ENCODE results near the gene TRPM3.

- TF ChIP-seq CTCF (IDR thresholded peaks at IDR 0.05) (no peak), POLR2A (IDR thresholded peaks at IDR 0.05) (no peak)
Measured at GRCh38 chr9:70801181-70801829, 320.1 kb downstream of the TRPM3 start.
